GM18907 (cell line): ENCODE data around the gene DBN1.

Experiments used
- ATAC-seq: cut with Tn5 transposase; IDR thresholded peaks from one replicate; pipeline ENCODE4 v1.9.1; 2021; ENCODE audit warnings: mild to moderate bottlenecking, moderate library complexity; ENCODE audit not compliant: unreplicated experiment

The DBN1 gene

DNA sequence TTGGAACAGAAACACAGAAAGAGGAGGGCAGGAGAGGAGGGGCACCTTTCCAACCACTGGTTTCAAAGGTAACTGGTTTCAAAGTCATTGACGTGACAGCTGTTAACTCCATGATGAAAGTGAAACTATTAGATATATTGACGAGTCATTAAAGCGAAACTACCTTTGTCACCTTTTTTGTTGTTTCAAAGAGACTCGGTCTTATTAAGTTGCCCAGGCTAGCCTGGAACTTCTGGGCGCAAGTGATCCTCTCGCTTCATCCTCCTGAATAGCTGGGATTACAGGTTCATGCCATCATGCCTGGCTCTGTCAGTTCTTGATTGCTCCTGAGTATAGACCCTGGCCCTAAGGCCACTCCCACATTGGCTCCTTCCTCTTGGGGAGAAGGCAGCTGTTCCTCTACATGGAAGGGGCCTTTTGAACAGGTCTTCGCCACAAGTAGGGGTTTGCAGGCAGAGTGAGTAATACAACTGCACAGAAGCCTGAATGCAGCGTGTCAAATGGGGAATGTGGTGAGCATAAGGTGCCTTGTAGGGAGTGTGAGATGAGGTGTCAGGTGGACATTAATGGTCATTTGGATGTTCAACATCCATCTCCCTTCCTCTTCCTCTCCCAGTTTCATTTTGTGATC lies 60.7 kb downstream of the DBN1 start:
- peak; percentile 74 for ATAC-seq

GRCh38 chr5:177410575-177410974 lies 62.9 kb downstream of the DBN1 start:
- no peak for ATAC-seq

DNA sequence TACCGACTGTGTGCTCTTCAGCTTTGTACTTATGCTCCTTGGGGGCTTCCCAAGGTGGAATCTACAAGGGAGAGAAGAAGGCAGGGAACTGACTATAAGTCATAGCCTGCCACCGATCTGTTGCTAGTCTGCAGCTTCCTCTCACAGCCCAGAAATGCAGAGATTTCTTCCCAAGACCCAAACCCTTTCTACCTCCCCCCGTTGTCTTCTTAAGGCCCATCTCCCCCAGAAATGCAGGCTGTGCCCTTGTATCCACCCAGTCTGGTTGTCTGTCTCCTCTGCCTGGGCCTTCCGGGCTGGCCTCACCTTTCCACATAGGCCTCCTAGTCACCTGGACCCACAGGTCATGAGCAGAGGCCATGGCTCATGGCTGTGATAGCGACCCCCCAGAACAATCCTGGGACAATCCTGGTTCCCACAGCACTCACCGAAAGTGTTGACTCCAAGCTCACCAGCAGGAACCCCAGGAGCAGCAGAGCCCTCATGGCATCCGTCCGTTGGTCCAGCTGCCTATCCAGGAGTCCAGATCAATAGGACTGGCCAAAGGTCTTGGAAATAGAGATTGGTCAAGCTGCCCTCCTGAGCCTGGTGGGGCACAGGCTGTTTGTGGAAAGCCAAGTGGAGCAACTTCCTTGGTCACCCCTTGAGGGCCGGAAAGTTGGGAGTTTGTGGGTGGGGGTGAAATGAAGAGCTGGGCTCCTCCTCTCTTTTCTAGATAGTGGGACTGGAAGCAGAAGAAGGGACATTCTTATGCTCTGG lies 64.2 kb downstream of the DBN1 start, which contains the start of gene F12:
Gene F12, minus strand, starts transcription at position 522 of the 759 bp plus-strand sequence. Its CDS starts 37 bp downstream, at position 485.
- ATAC-seq, result no peak
